GM21381 (cell line): ENCODE measurements around the gene CCND1.
"Not testable (repeated sequence)": the region's sequence is repeated elsewhere in the genome, so short reads cannot be mapped to it uniquely, and the experiment has no call there.

ENCODE experiments used
- ATAC-seq: cut with Tn5 transposase; IDR thresholded peaks from one replicate; pipeline ENCODE4 v1.9.1; 2021; ENCODE audit warnings: mild to moderate bottlenecking, moderate library complexity; ENCODE audit not compliant: unreplicated experiment

CCND1 gene

GRCh38 chr11:69617682-69618081, 23.3 kb upstream of the CCND1 start:
- ATAC-seq: no peak

- ATAC-seq: no peak
Measured at GRCh38 chr11:69618237-69618636, 22.7 kb upstream of the CCND1 start.

- ATAC-seq: no peak
Measured at GRCh38 chr11:69620683-69621290, 20.2 kb upstream of the CCND1 start.

GRCh38 chr11:69622097-69622681, 18.8 kb upstream of the CCND1 start:
- not testable (repeated sequence) for ATAC-seq

- ATAC-seq: no peak
Measured at GRCh38 chr11:69624293-69624692, 16.7 kb upstream of the CCND1 start.

- no peak for ATAC-seq
Measured at GRCh38 chr11:69625476-69625875, 15.5 kb upstream of the CCND1 start.

GRCh38 chr11:69627551-69627950, 13.4 kb upstream of the CCND1 start:
- ATAC-seq: no peak

- ATAC-seq: no peak
Measured at GRCh38 chr11:69630017-69630416, 10.9 kb upstream of the CCND1 start.

- ATAC-seq: no peak
Measured at GRCh38 chr11:69630424-69630823, 10.5 kb upstream of the CCND1 start.

- no peak for ATAC-seq
Measured at GRCh38 chr11:69632900-69633299, 8.1 kb upstream of the CCND1 start.

- no peak for ATAC-seq
Measured at GRCh38 chr11:69634069-69634468, 6.9 kb upstream of the CCND1 start.

- ATAC-seq: no peak
Measured at GRCh38 chr11:69634590-69634989, 6.4 kb upstream of the CCND1 start.

GRCh38 chr11:69635195-69635594, 5.8 kb upstream of the CCND1 start:
- no peak for ATAC-seq

GRCh38 chr11:69635804-69636511, 5.0 kb upstream of the CCND1 start:
- no peak for ATAC-seq

- ATAC-seq: no peak
Measured at GRCh38 chr11:69636512-69637197, 4.3 kb upstream of the CCND1 start.

GRCh38 chr11:69637198-69637940, 3.6 kb upstream of the CCND1 start:
- no peak for ATAC-seq

- ATAC-seq: no peak
Measured at GRCh38 chr11:69637941-69638871, 2.8 kb upstream of the CCND1 start.

- ATAC-seq: no peak
Measured at GRCh38 chr11:69638941-69639681, 1.8 kb upstream of the CCND1 start.

GRCh38 chr11:69639831-69640230, 1.1 kb upstream of the CCND1 start:
- ATAC-seq: no peak
